Endothelial cell of umbilical vein (primary cell): ENCODE measurements around the gene ACKR3. TPM values are rescaled to one million over a fixed set of nuclear protein-coding genes. Genes with fewer than 3 reads are reported as not detected.

Experiments
- BruUV-seq: library from RNA; stranded (reverse); fragments of 400-500 nt; replicated peaks from 2 replicates; lab custom pipeline; 2021; lab: Mats Ljungman, UMichigan
- CTCF ChIA-PET: fragments of 300-600, 350-600 bp; sonication (Branson Sonifier 250); formaldehyde crosslinking; loops from one replicate; lab custom pipeline; 2021; ENCODE audit warnings: antibody characterized with exemption, inconsistent platforms; lab: Charles Lee
- POLR2A ChIA-PET: fragments of 300-600, 350-600 bp; sonication (Branson Sonifier 250); formaldehyde crosslinking; loops from one replicate; lab custom pipeline; 2021; ENCODE audit warnings: antibody characterized with exemption, inconsistent platforms; lab: Charles Lee
- DNase-seq: peaks from one replicate; pipeline ENCODE4 v3.0.0-alpha.2; 2011; ENCODE audit warnings: low read depth, low spot score
- FAIRE-seq: peaks from 2 replicates; lab custom pipeline; 2011; peaks lifted over from hg19 to GRCh38; lab: Jason Lieb, UNC
- H2AFZ ChIP-seq: 2 replicates; pipeline ENCODE4 v1.6.0; 2012; ENCODE audit warnings: low read depth, low read length, control low read depth, inconsistent platforms
- H3K27ac ChIP-seq: 2 replicates; pipeline ENCODE4 v1.5.1; 2011; ENCODE audit warnings: low read depth, mild to moderate bottlenecking, control low read depth, low read length, moderate library complexity; ENCODE audit not compliant: insufficient read depth
- H3K27me3 ChIP-seq, 2 experiments: 2 replicates each; pipeline versions ENCODE4 v1.6.0 to v1.6.1; 2011; ENCODE audit warnings: low read length in 2 of 2, mixed read lengths in 1 of 2; ENCODE audit not compliant: control insufficient read depth in 2 of 2, insufficient read depth in 2 of 2
- H3K36me3 ChIP-seq, 2 experiments: 2 replicates in 1 of 2; 3 replicates in 1 of 2; pipeline ENCODE4 v1.5.1; 2011; ENCODE audit warnings: low read length in 2 of 2, mild to moderate bottlenecking in 1 of 2, moderate library complexity in 1 of 2; ENCODE audit not compliant: control insufficient read depth in 2 of 2, insufficient read depth in 2 of 2; ENCODE audit errors: extremely low read depth in 1 of 2
- H3K4me1 ChIP-seq: 3 replicates; pipeline ENCODE4 v1.5.1; 2011; ENCODE audit warnings: mild to moderate bottlenecking, low read length; ENCODE audit not compliant: control insufficient read depth, insufficient read depth; ENCODE audit errors: extremely low read depth
- H3K4me2 ChIP-seq: 2 replicates; pipeline ENCODE4 v1.6.1; 2011; ENCODE audit warnings: low read length, control low read depth, mixed read lengths; ENCODE audit not compliant: insufficient read depth
- H3K4me3 ChIP-seq, 3 experiments: fragments of 200-600 bp in 1 of 3; sonication (generic), shearing (Covaris generic) in 1 of 3; replicated peaks in 1 of 3; 2 replicates each; pipeline ENCODE4 v1.5.1; 2011 to 2016; ENCODE audit warnings: control low read depth in 3 of 3, low read length in 3 of 3, mild to moderate bottlenecking in 2 of 3, inconsistent platforms in 1 of 3, low read depth in 1 of 3, moderate library complexity in 1 of 3; ENCODE audit not compliant: insufficient read depth in 1 of 3
- H3K79me2 ChIP-seq: 2 replicates; pipeline ENCODE4 v1.6.0; 2012; ENCODE audit warnings: low read length, inconsistent platforms; ENCODE audit not compliant: control insufficient read depth, insufficient read depth
- H3K9ac ChIP-seq: replicated peaks from 2 replicates; pipeline ENCODE3; 2011; ENCODE audit warnings: low read length, control low read depth; ENCODE audit not compliant: insufficient read depth; ENCODE audit errors: extremely low read depth
- H3K9me1 ChIP-seq: replicated peaks from 3 replicates; pipeline ENCODE4 v1.6.0; 2011; ENCODE audit warnings: mild to moderate bottlenecking, low read length; ENCODE audit not compliant: control insufficient read depth, insufficient read depth; ENCODE audit errors: extremely low read depth
- H3K9me3 ChIP-seq: replicated peaks from 2 replicates; pipeline ENCODE4 v1.5.1; 2012; ENCODE audit warnings: low read length, inconsistent platforms; ENCODE audit not compliant: control insufficient read depth, insufficient read depth
- H4K20me1 ChIP-seq: replicated peaks from 2 replicates; pipeline ENCODE3; 2011; ENCODE audit warnings: mild to moderate bottlenecking, low read length; ENCODE audit not compliant: control insufficient read depth, insufficient read depth; ENCODE audit errors: extremely low read depth
- CTCF ChIP-seq, 2 donors: IDR thresholded peaks; 1 replicate in 1 of 2; 2 replicates in 1 of 2; pipeline ENCODE4 v1.5.1; 2011; ENCODE audit warnings: low read length in 2 of 2, mild to moderate bottlenecking in 2 of 2, moderate library complexity in 2 of 2, control low read depth in 1 of 2, inconsistent platforms in 1 of 2, low read depth in 1 of 2; ENCODE audit not compliant: insufficient read depth in 1 of 2; ENCODE audit errors: extremely low read depth in 1 of 2
- EZH2 ChIP-seq: IDR thresholded peaks from 2 replicates; pipeline ENCODE4 v1.6.1; 2012; ENCODE audit warnings: borderline replicate concordance, low read depth, mild to moderate bottlenecking, moderate library complexity, low read length, inconsistent platforms; ENCODE audit not compliant: severe bottlenecking
- FOS ChIP-seq: IDR thresholded peaks from 2 replicates; pipeline ENCODE4 v1.6.1; 2011; ENCODE audit warnings: mild to moderate bottlenecking, low read length, moderate library complexity, borderline replicate concordance; ENCODE audit not compliant: insufficient read depth
- GATA2 ChIP-seq: IDR thresholded peaks from 2 replicates; pipeline ENCODE4 v1.7.0; 2011; ENCODE audit warnings: low read depth, mild to moderate bottlenecking, moderate library complexity, mixed read lengths, low read length; ENCODE audit not compliant: insufficient read length, insufficient read depth
- JUN ChIP-seq: IDR thresholded peaks from 2 replicates; pipeline ENCODE4 v1.6.1; 2011; ENCODE audit warnings: borderline replicate concordance, low read depth; ENCODE audit not compliant: insufficient read length, insufficient read depth
- MYC ChIP-seq: IDR thresholded peaks from one replicate; pipeline ENCODE4 v1.6.1; 2011; ENCODE audit warnings: mild to moderate bottlenecking, low read depth, low read length
- POLR2A ChIP-seq: IDR thresholded peaks from 2 replicates; pipeline ENCODE4 v1.6.1; 2012; ENCODE audit warnings: low read depth, mild to moderate bottlenecking, control low read depth, low read length
- POLR2AphosphoS5 ChIP-seq: IDR thresholded peaks from 2 replicates; pipeline ENCODE4 v1.6.1; 2012; ENCODE audit warnings: low read depth, mild to moderate bottlenecking, control low read depth, low read length, moderate library complexity; ENCODE audit not compliant: insufficient read depth
- dilution Hi-C: fragments of 300-500 bp; cut with MboI; formaldehyde crosslinking; loops from one replicate; pipeline ENCODE4 v1.15.0; 2019; ENCODE audit warnings: low sequenced_read_pairs; ENCODE audit not compliant: extremely low pct_ligation_motif_present
- intact Hi-C: fragments of 100-400 bp; cut with micrococcal nuclease; formaldehyde crosslinking; loops from one replicate; pipeline ENCODE4 v1.10.0; 2022
- polyA plus RNA-seq, 4 experiments: library from polyadenylated mRNA; depleted of rRNA in 3 of 4; stranded (reverse) in 3 of 4; unstranded in 1 of 4; fragments of >200 nt; gene quantifications; 2 replicates each; pipeline versions ENCODE4 v1.2.1 to v1.2.3, GENCODE V29; 2011 to 2012; ENCODE audit warnings: missing spikeins in 1 of 4
- total RNA-seq: library from RNA; stranded (reverse); gene quantifications from 2 replicates; pipeline ENCODE4 v1.2.3, GENCODE V29; 2021
- TF ChIP-seq, protein P1 (sequence below): IDR thresholded peaks from 2 replicates; pipeline ENCODE4 v1.6.1; 2011; ENCODE audit not compliant: insufficient read depth, insufficient read length

The ACKR3 gene
- total and polyA plus RNA-seq, 2 donors (not counting 3 experiments of a cell fraction or from before 2014, with no cell fraction given), result 31.1 to 428 TPM

DNA sequence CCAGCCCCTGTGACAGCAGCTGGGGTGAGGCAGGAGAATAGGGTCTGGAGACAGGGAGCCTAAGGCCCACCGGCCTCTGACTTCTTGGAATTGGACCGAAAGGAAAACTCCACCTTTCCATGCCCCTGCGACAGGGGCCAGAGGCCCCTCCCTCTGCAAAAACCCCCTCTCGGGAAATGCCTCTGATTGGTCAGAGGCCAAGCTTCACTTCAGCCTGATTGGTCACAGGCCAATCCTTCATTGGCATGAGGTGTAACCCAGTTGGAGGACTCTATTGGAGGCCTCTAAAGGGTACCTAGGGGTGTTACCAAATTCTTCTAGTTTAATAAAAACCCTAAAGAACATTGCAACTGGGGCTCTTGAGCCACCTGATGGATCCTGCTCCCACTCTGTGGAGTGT lies 5.7 kb upstream of the ACKR3 start:
- Histone ChIP-seq H3K4me2 (no peak overlapping the region), H3K9me3 (no peaks in the 10 kb centered on the region), H4K20me1 (no peaks in the 10 kb centered on the region), H2AFZ (no peak overlapping the region), H3K4me1 (peaks cover 8% of the 10 kb centered on the region), H3K4me3 (no peak overlapping the region), H3K79me2 (no peaks in the 10 kb centered on the region), H3K9me1 (no peaks in the 10 kb centered on the region), H3K27ac (no peak overlapping the region), H3K36me3 (no peaks in the 10 kb centered on the region), H3K27me3 (no peaks in the 10 kb centered on the region), H3K9ac (no peak overlapping the region)
- TF ChIP-seq GATA2 (no peak), FOS (no peak), EZH2 (no peak), MYC (no peak), POLR2A (no peak), CTCF (IDR thresholded peaks at IDR 0.05; ENCODE audit: extremely low read depth in 1 of 2, insufficient read depth in 1 of 2, low read depth in 1 of 2, low read length in 2 of 2) (no peak), POLR2AphosphoS5 (no peak), JUN (no peak)
- TF ChIP-seq, protein P1, sequence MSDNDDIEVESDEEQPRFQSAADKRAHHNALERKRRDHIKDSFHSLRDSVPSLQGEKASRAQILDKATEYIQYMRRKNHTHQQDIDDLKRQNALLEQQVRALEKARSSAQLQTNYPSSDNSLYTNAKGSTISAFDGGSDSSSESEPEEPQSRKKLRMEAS, result no peak
- POLR2A ChIA-PET, result no interaction called here
- FAIRE-seq (no peak), DNase-seq (no peak)
- CTCF ChIA-PET, result no interaction called here
- dilution Hi-C loops (no loop called here), intact Hi-C loops (no loop called here)
- no TSS peak for BruUV-seq
